Right lobe of liver (tissue), 4 donors: ENCODE measurements around the gene LTBP1.
A peak's percentile ranks its signal among the peaks of the same experiment; 100 is the strongest.

Experiments used
- CTCF ChIP-seq, 4 donors: fragments of 200-600 bp in 3 of 4; fragments of 450-650 bp in 1 of 4; IDR thresholded peaks; one replicate each; pipeline versions ENCODE4 v1.5.1 to v1.8.0; 2016 to 2022; ENCODE audit warnings: antibody characterized with exemption in 4 of 4, mild to moderate bottlenecking in 2 of 4
- POLR2A ChIP-seq: fragments of 450-650 bp; IDR thresholded peaks from one replicate; pipeline ENCODE4 v1.6.1; 2017; ENCODE audit warnings: antibody characterized with exemption, mild to moderate bottlenecking
- donor health status: DM: no; HTN: no; CAD: no.
- donor health status: DM: no; HTN: no; CAD: no.
- donor health status: DM: no; HTN: yes; CAD: no.

- TF ChIP-seq CTCF (IDR thresholded peaks at IDR 0.05) (peak in 1 of 4 donors; percentile 5), POLR2A (no peak)
Measured at GRCh38 chr2:33093283-33093993, 146.7 kb downstream of the LTBP1 start.
